Activated CD8-positive, alpha-beta memory T cell treated with anti-CD3 and anti-CD28 coated beads, Interleukin-2, amount 50 U/mL, for 1 hour (primary cell): Measurements from ENCODE around the gene TMPRSS15.
"Not testable (repeated sequence)": the region's sequence is repeated elsewhere in the genome, so short reads cannot be mapped to it uniquely, and the experiment has no call there.

Experiments
- DNase-seq: peaks from one replicate; pipeline ENCODE4 v3.0.0-alpha.2; 2020; ENCODE audit errors: extremely low read depth

Gene TMPRSS15

GRCh38 chr21:18403735-18404450 is at the start of gene TMPRSS15:
Gene TMPRSS15, minus strand, starts transcription at chr21:18403785. Its CDS starts 163 bp downstream, at chr21:18403622.
- no peak for DNase-seq

GRCh38 chr21:18451670-18452069 is 48.1 kb upstream of the TMPRSS15 start:
- no peak for DNase-seq

GRCh38 chr21:18449605-18450550 is 46.3 kb upstream of the TMPRSS15 start:
- no peak for DNase-seq

- DNase-seq, result no peak
These were observed 40.1 kb upstream of the TMPRSS15 start for GRCh38 chr21:18443701-18444100.

- no peak for DNase-seq
These were observed 39.5 kb upstream of the TMPRSS15 start for GRCh38 chr21:18443085-18443484.

GRCh38 chr21:18430341-18430740 is 26.8 kb upstream of the TMPRSS15 start:
- no peak for DNase-seq

GRCh38 chr21:18424276-18424675 is 20.7 kb upstream of the TMPRSS15 start:
- DNase-seq, result no peak

- no peak for DNase-seq
These were observed 13.7 kb upstream of the TMPRSS15 start for GRCh38 chr21:18417141-18417790.

- DNase-seq, result no peak
These were observed 8.0 kb upstream of the TMPRSS15 start for GRCh38 chr21:18411565-18411964.

GRCh38 chr21:18409579-18409978 is 6.0 kb upstream of the TMPRSS15 start:
- DNase-seq, result no peak

GRCh38 chr21:18398843-18399242 is 4.7 kb downstream of the TMPRSS15 start:
- DNase-seq, result no peak

GRCh38 chr21:18387994-18388393 is 15.6 kb downstream of the TMPRSS15 start:
- DNase-seq, result no peak

- no peak for DNase-seq
These were observed 18.8 kb downstream of the TMPRSS15 start for GRCh38 chr21:18384771-18385170.

- DNase-seq, result not testable (repeated sequence)
These were observed 20.5 kb downstream of the TMPRSS15 start for GRCh38 chr21:18382934-18383619.

- no peak for DNase-seq
These were observed 21.4 kb downstream of the TMPRSS15 start for GRCh38 chr21:18382141-18382540.

- DNase-seq, result no peak
These were observed 30.0 kb downstream of the TMPRSS15 start for GRCh38 chr21:18373606-18374005.

GRCh38 chr21:18370301-18370700 is 33.3 kb downstream of the TMPRSS15 start:
- no peak for DNase-seq

- DNase-seq, result no peak
These were observed 34.5 kb downstream of the TMPRSS15 start for GRCh38 chr21:18369115-18369514.

GRCh38 chr21:18368205-18368604 is 35.4 kb downstream of the TMPRSS15 start:
- DNase-seq, result no peak

GRCh38 chr21:18356801-18357200 is 46.8 kb downstream of the TMPRSS15 start:
- DNase-seq, result no peak

- no peak for DNase-seq
These were observed 48.6 kb downstream of the TMPRSS15 start for GRCh38 chr21:18354947-18355346.

- no peak for DNase-seq
These were observed 53.4 kb downstream of the TMPRSS15 start for GRCh38 chr21:18350216-18350615.
